Glutamatergic neuron (in vitro differentiated cells): ENCODE data around the gene NBPF3. TPM values are rescaled to one million over a fixed set of nuclear protein-coding genes. Genes with fewer than 3 reads are reported as not detected.
"Not testable (repeated sequence)": the region's sequence is repeated elsewhere in the genome, so short reads cannot be mapped to it uniquely, and the experiment has no call there.

ENCODE experiments used
- DNase-seq: peaks from one replicate; pipeline ENCODE4 v3.0.0; 2022
- H3K27ac Mint-ChIP-seq: one replicate; pipeline ENCODE4 v1.8.0; 2020; ENCODE audit warnings: mild to moderate bottlenecking, mixed read lengths, inconsistent platforms; ENCODE audit not compliant: unreplicated experiment
- H3K27me3 Mint-ChIP-seq: one replicate; pipeline ENCODE4 v1.8.0; 2020; ENCODE audit warnings: mild to moderate bottlenecking, moderate library complexity, mixed read lengths, inconsistent platforms; ENCODE audit not compliant: unreplicated experiment
- H3K36me3 Mint-ChIP-seq: one replicate; pipeline ENCODE4 v1.8.0; 2020; ENCODE audit warnings: mild to moderate bottlenecking, mixed read lengths, inconsistent platforms; ENCODE audit not compliant: unreplicated experiment
- H3K4me1 Mint-ChIP-seq: one replicate; pipeline ENCODE4 v1.8.0; 2020; ENCODE audit warnings: mild to moderate bottlenecking, low read depth, mixed read lengths, inconsistent platforms; ENCODE audit not compliant: unreplicated experiment
- H3K4me3 Mint-ChIP-seq: one replicate; pipeline ENCODE4 v1.8.0; 2020; ENCODE audit warnings: mild to moderate bottlenecking, mixed read lengths, inconsistent platforms; ENCODE audit not compliant: unreplicated experiment
- H3K9me3 Mint-ChIP-seq: one replicate; pipeline ENCODE4 v1.8.0; 2020; ENCODE audit warnings: mild to moderate bottlenecking, moderate library complexity, mixed read lengths, inconsistent platforms; ENCODE audit not compliant: unreplicated experiment
- CTCF ChIP-seq: fragments of 200-600 bp; sonication (generic); IDR thresholded peaks from one replicate; pipeline ENCODE4 v1.5.0; 2021; ENCODE audit not compliant: partially characterized antibody, unreplicated experiment
- total RNA-seq: library from RNA; stranded (reverse); fragmentation: NEBNext Ultra II Directional; extraction: Animal tissue kit (Norgen Biotek cat#: 25700); gene quantifications from one replicate; pipeline ENCODE4 v1.2.1, GENCODE V29; 2021; ENCODE audit not compliant: unreplicated experiment

The NBPF3 gene
- total RNA-seq, 1 donor from 2014 or later = 3.1 TPM

GRCh38 chr1:21397813-21398188, 42.1 kb upstream of the NBPF3 start:
- Mint-ChIP-seq H3K27me3 (peaks cover 1% of the 10 kb centered on the region), H3K36me3 (no peaks in the 10 kb centered on the region), H3K4me3 (no peak overlapping the region), H3K9me3 (no peaks in the 10 kb centered on the region), H3K27ac (no peak overlapping the region), H3K4me1 (no peaks in the 10 kb centered on the region)
- DNase-seq = no peak
- TF ChIP-seq CTCF = no peak

GRCh38 chr1:21401726-21402346, 38.1 kb upstream of the NBPF3 start:
- H3K9me3 Mint-ChIP-seq, H3K4me1 Mint-ChIP-seq, H3K36me3 Mint-ChIP-seq, H3K27me3 Mint-ChIP-seq, DNase-seq, H3K27ac Mint-ChIP-seq, H3K4me3 Mint-ChIP-seq: not testable (repeated sequence)

- no peak for TF ChIP-seq CTCF
- no peak for DNase-seq
These were observed 33.3 kb upstream of the NBPF3 start for GRCh38 chr1:21406659-21407058.

GRCh38 chr1:21409897-21410296, 30.0 kb upstream of the NBPF3 start:
- not testable (repeated sequence) for H3K4me3 Mint-ChIP-seq, H3K27ac Mint-ChIP-seq, H3K9me3 Mint-ChIP-seq, H3K4me1 Mint-ChIP-seq, H3K36me3 Mint-ChIP-seq, H3K27me3 Mint-ChIP-seq, DNase-seq

More at GRCh38 chr1:21406659-21407058, 33.3 kb upstream of the NBPF3 start:
- Mint-ChIP-seq H3K4me3 (no peak overlapping the region), H3K36me3 (no peaks in the 10 kb centered on the region), H3K27me3 (peaks cover 3% of the 10 kb centered on the region), H3K9me3 (no peaks in the 10 kb centered on the region), H3K4me1 (no peaks in the 10 kb centered on the region), H3K27ac (no peak overlapping the region)

- Mint-ChIP-seq H3K36me3 (no peaks in the 10 kb centered on the region), H3K4me3 (no peak overlapping the region), H3K27ac (no peak overlapping the region), H3K4me1 (no peaks in the 10 kb centered on the region), H3K9me3 (no peaks in the 10 kb centered on the region), H3K27me3 (peaks cover 6% of the 10 kb centered on the region)
- TF ChIP-seq CTCF = no peak
- DNase-seq = no peak
These were observed 25.9 kb upstream of the NBPF3 start for GRCh38 chr1:21414015-21414414.

GRCh38 chr1:21420378-21420777, 19.6 kb upstream of the NBPF3 start:
- not testable (repeated sequence) for H3K4me1 Mint-ChIP-seq, H3K9me3 Mint-ChIP-seq, H3K4me3 Mint-ChIP-seq, DNase-seq, H3K27me3 Mint-ChIP-seq, H3K36me3 Mint-ChIP-seq, H3K27ac Mint-ChIP-seq

GRCh38 chr1:21421307-21421706, 18.6 kb upstream of the NBPF3 start:
- not testable (repeated sequence) for DNase-seq, H3K4me1 Mint-ChIP-seq, H3K36me3 Mint-ChIP-seq, H3K9me3 Mint-ChIP-seq, H3K27ac Mint-ChIP-seq, H3K27me3 Mint-ChIP-seq
- H3K4me3 Mint-ChIP-seq = peak overlapping the region; percentile 57

- H3K4me3 Mint-ChIP-seq = peak overlapping the region; percentile 88
- DNase-seq, H3K27me3 Mint-ChIP-seq, H3K4me1 Mint-ChIP-seq, H3K36me3 Mint-ChIP-seq, H3K27ac Mint-ChIP-seq, H3K9me3 Mint-ChIP-seq: not testable (repeated sequence)
These were observed 12.0 kb upstream of the NBPF3 start for GRCh38 chr1:21427798-21428480.

GRCh38 chr1:21428481-21429073, 11.4 kb upstream of the NBPF3 start:
- not testable (repeated sequence) for H3K27me3 Mint-ChIP-seq, H3K9me3 Mint-ChIP-seq, H3K4me1 Mint-ChIP-seq, H3K4me3 Mint-ChIP-seq, H3K27ac Mint-ChIP-seq, DNase-seq, H3K36me3 Mint-ChIP-seq
